GM12878 (cell line): ENCODE data around the gene ARHGAP22. TPM values are rescaled to one million over a fixed set of nuclear protein-coding genes. Genes with fewer than 3 reads are reported as not detected.

Source experiments
- ATAC-seq: fragments of 200-7000 bp; cut with Tn5 transposase; 3 replicates; pipeline ENCODE4 v1.9.1; 2020; ENCODE audit warnings: mild to moderate bottlenecking, moderate library complexity
- BruUV-seq: library from RNA; stranded (reverse); fragments of 400-500 nt; replicated peaks from 2 replicates; lab custom pipeline; 2021; lab: Mats Ljungman, UMichigan
- CTCF ChIA-PET: fragments of 300-600 bp; sonication (Branson Sonifier 250); formaldehyde crosslinking; extraction: SDS; loops from one replicate; lab custom pipeline; 2021; ENCODE audit warnings: inconsistent platforms; lab: Yijun Ruan, JAX
- POLR2A ChIA-PET: fragments of 350-600 bp; formaldehyde crosslinking; extraction: SDS; loops from one replicate; lab custom pipeline; 2021; ENCODE audit warnings: inconsistent platforms; lab: Charles Lee
- RAD21 ChIA-PET: fragments of 300-600 bp; sonication (Branson Sonifier 250); formaldehyde crosslinking; loops from one replicate; lab custom pipeline; 2023; ENCODE audit warnings: antibody characterized with exemption; ENCODE audit not compliant: unreplicated experiment; lab: Charles Lee
- SMC1A ChIA-PET: fragments of 300-600 bp; sonication (Branson Sonifier 250); formaldehyde crosslinking; loops from one replicate; lab custom pipeline; 2023; ENCODE audit not compliant: unreplicated experiment, uncharacterized antibody; lab: Charles Lee
- DNase-seq: peaks from one replicate; pipeline ENCODE4 v3.0.0-alpha.2; 2011; ENCODE audit warnings: low read depth, low spot score
- FAIRE-seq: peaks from 3 replicates; lab custom pipeline; 2011; peaks lifted over from hg19 to GRCh38; lab: Jason Lieb, UNC
- H2AFZ ChIP-seq: 2 replicates; pipeline ENCODE4 v1.6.0; 2011; ENCODE audit warnings: low read depth, low read length, control low read depth; ENCODE audit not compliant: control insufficient read depth
- H3K27ac ChIP-seq: 2 replicates; pipeline ENCODE4 v1.5.1; 2011; ENCODE audit warnings: control low read depth; ENCODE audit not compliant: control insufficient read depth, insufficient read depth
- H3K27me3 ChIP-seq, 2 experiments: replicated peaks in 1 of 2; 2 replicates each; pipeline versions ENCODE4 v1.6.0 to v1.6.1; 2011; ENCODE audit warnings: low read length in 1 of 2; ENCODE audit not compliant: control insufficient read depth in 2 of 2, insufficient read depth in 2 of 2
- H3K36me3 ChIP-seq, 2 experiments: 2 replicates each; pipeline ENCODE4 v1.5.1; 2011; ENCODE audit warnings: low read length in 1 of 2; ENCODE audit not compliant: control insufficient read depth in 2 of 2, insufficient read depth in 2 of 2
- H3K4me1 ChIP-seq: 2 replicates; pipeline ENCODE4 v1.6.1; 2011; ENCODE audit warnings: mild to moderate bottlenecking, low read length, moderate library complexity, mixed read lengths; ENCODE audit not compliant: control insufficient read depth, insufficient read depth
- H3K4me2 ChIP-seq: 2 replicates; pipeline ENCODE4 v1.6.0; 2011; ENCODE audit warnings: control low read depth; ENCODE audit not compliant: control insufficient read depth, insufficient read depth
- H3K4me3 ChIP-seq: fragments of 200-600 bp; sonication (generic); 2 replicates; pipeline ENCODE4 v1.5.1; 2016
- H3K79me2 ChIP-seq: 2 replicates; pipeline ENCODE4 v1.6.0; 2011; ENCODE audit warnings: low read length; ENCODE audit not compliant: control insufficient read depth, insufficient read depth
- H3K9ac ChIP-seq: 2 replicates; pipeline ENCODE4 v1.8.0; 2011; ENCODE audit warnings: low read length, control low read depth, mixed read lengths; ENCODE audit not compliant: control insufficient read depth, insufficient read depth
- H3K9me3 ChIP-seq: replicated peaks from 3 replicates; pipeline ENCODE4 v1.5.1; 2011; ENCODE audit warnings: mild to moderate bottlenecking, low read length; ENCODE audit not compliant: control insufficient read depth, insufficient read depth
- H4K20me1 ChIP-seq: 2 replicates; pipeline ENCODE4 v1.6.0; 2011; ENCODE audit not compliant: control insufficient read depth, insufficient read depth
- ESRRA ChIP-seq: IDR thresholded peaks from 2 replicates; pipeline ENCODE4 v1.6.1; 2012; ENCODE audit warnings: mild to moderate bottlenecking, low read length, improper control_type of control experiment
- IKZF2 ChIP-seq, 2 experiments: fragments of 450-650 bp; IDR thresholded peaks; 2 replicates each; pipeline ENCODE4 v1.6.1; 2017; ENCODE audit warnings: mild to moderate bottlenecking in 2 of 2, moderate library complexity in 2 of 2
- IRF3 ChIP-seq: fragments of 450-650 bp; IDR thresholded peaks from 2 replicates; pipeline ENCODE4 v1.6.1; 2014; ENCODE audit warnings: mild to moderate bottlenecking
- JUNB ChIP-seq: IDR thresholded peaks from 2 replicates; pipeline ENCODE4 v1.6.1; 2016; ENCODE audit warnings: antibody characterized with exemption, mild to moderate bottlenecking
- SP1 ChIP-seq: IDR thresholded peaks from one replicate; pipeline ENCODE4 v1.6.1; 2011; ENCODE audit warnings: low read depth, low read length
- STAT3 ChIP-seq: IDR thresholded peaks from 2 replicates; pipeline ENCODE4 v1.6.1; 2011; ENCODE audit warnings: low read depth, low read length, improper control_type of control experiment
- SUPT20H ChIP-seq: IDR thresholded peaks from 2 replicates; pipeline ENCODE4 v1.6.1; 2011; ENCODE audit warnings: low read depth, mild to moderate bottlenecking, low read length, moderate library complexity, borderline replicate concordance; ENCODE audit not compliant: control insufficient read depth
- SUZ12 ChIP-seq: fragments of 200-600 bp; sonication (generic); IDR thresholded peaks from one replicate; pipeline ENCODE4 v1.6.1; 2018; ENCODE audit warnings: antibody characterized with exemption, mild to moderate bottlenecking; ENCODE audit not compliant: unreplicated experiment
- TARDBP ChIP-seq: IDR thresholded peaks from 2 replicates; pipeline ENCODE4 v1.6.1; 2016; ENCODE audit warnings: borderline replicate concordance
- YBX1 ChIP-seq: fragments of 450-650 bp; IDR thresholded peaks from 2 replicates; pipeline ENCODE4 v1.6.1; 2016; ENCODE audit warnings: antibody characterized with exemption
- ZNF274 ChIP-seq: IDR thresholded peaks from one replicate; pipeline ENCODE4 v1.8.0; 2011; ENCODE audit not compliant: insufficient read length, insufficient read depth
- ZZZ3 ChIP-seq: IDR thresholded peaks from 2 replicates; pipeline ENCODE4 v1.6.1; 2011; ENCODE audit warnings: low read depth; ENCODE audit not compliant: control insufficient read depth, insufficient read length
- WGBS: methylation state at CpG from one replicate; pipeline ENCODE4 v1.1.6; 2016; ENCODE audit warnings: low lambda C conversion rate; ENCODE audit not compliant: insufficient replicate concordance, insufficient coverage; ENCODE audit errors: missing lambda C conversion rate; 5-methylcytosine and 5-hydroxymethylcytosine counted together
- in situ Hi-C: fragments of 300-500 bp; cut with MboI; formaldehyde crosslinking; loops from 9 replicates; pipeline ENCODE4 v1.14.3; 2018; ENCODE audit warnings: mixed read lengths
- intact Hi-C: fragments of 100-400 bp; cut with micrococcal nuclease; formaldehyde crosslinking; loops from one replicate; pipeline ENCODE4 v1.14.2; 2022; ENCODE audit not compliant: unreplicated experiment
- polyA plus RNA-seq, 11 experiments: library from polyadenylated mRNA; depleted of rRNA in 4 of 11; unstranded in 6 of 11; stranded (reverse) in 5 of 11; fragments of >200 nt; fragmentation: Nextera tagmentation in 4 of 11; fragmentation: Illumina TruSeq in 1 of 11; extraction: Ambion mirVana in 4 of 11; extraction: Trizol in 1 of 11; gene quantifications; 1 replicate in 1 of 11; 2 replicates in 10 of 11; pipeline versions ENCODE4 v1.2.1 to v1.2.3, GENCODE V29; 2011 to 2016; ENCODE audit warnings: inconsistent platforms in 2 of 11, missing spikeins in 2 of 11, low read depth in 1 of 11
- total RNA-seq, 4 experiments: library from RNA; depleted of rRNA in 3 of 4; stranded (reverse); fragments of >200 nt in 3 of 4; fragmentation: Illumina TruSeq in 1 of 4; extraction: Trizol in 1 of 4; gene quantifications; 2 replicates each; pipeline versions ENCODE4 v1.2.1 to v1.2.3, GENCODE V29; 2013 to 2021
- TF ChIP-seq, protein P1 (sequence below): IDR thresholded peaks from 2 replicates; pipeline ENCODE4 v1.6.1; 2012; ENCODE audit warnings: low read depth, low read length, improper control_type of control experiment
- TF ChIP-seq, protein P2 (sequence below): IDR thresholded peaks from 2 replicates; pipeline ENCODE4 v1.6.1; 2012; ENCODE audit warnings: low read depth, low read length, improper control_type of control experiment
- TF ChIP-seq, protein P3 (sequence below): fragments of 450-650 bp; IDR thresholded peaks from 2 replicates; pipeline ENCODE4 v1.6.1; 2018; ENCODE audit warnings: borderline replicate concordance, mild to moderate bottlenecking; ENCODE audit not compliant: partially characterized antibody

The ARHGAP22 gene
- total and polyA plus RNA-seq, 10 of the 15 experiments (the other 5 are each of a cell fraction or from before 2014, with no cell fraction given): 0.07 to 0.61 (median 0.18) TPM; not detected in 5

DNA sequence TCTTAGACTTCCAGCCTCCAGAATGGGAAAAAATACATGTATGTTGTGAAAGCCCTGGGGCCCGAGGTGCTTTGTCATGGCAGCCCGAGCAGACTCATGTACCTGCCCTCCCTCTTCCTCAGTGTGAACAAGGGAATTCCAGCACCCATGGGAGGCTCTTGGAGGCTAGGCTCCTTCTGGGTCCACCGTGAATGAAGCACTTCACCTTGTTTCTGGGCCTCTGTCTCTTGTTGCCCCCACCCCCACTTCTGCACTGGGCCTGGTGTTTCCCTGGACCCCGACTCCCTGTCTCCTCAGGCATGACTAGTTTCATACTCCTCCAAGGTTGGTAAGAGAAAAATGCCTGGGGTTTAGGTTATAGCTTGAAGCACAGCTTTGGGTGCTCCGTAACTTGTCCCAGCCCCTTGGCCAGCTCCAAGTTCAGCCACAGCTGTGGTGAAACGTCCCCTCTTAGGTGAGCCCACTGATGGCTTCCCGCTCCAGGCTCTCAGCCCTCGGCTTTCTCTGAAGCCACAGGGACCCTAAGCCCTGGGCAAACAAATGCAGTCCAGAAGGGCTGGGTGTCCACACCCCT, 30.2 kb upstream of the ARHGAP22 start:
- peak overlapping the region; percentile 38; the same call in 1 of the 2 replicates for H2AFZ ChIP-seq
- TF ChIP-seq TARDBP (no peak), SUPT20H (no peak), ESRRA (no peak), SP1 (no peak), SUZ12 (no peak), ZNF274 (no peak), YBX1 (no peak), IRF3 (no peak), JUNB (no peak), IKZF2 (IDR thresholded peaks at IDR 0.05) (no peak), ZZZ3 (no peak), STAT3 (no peak)
- TF ChIP-seq, protein P1, sequence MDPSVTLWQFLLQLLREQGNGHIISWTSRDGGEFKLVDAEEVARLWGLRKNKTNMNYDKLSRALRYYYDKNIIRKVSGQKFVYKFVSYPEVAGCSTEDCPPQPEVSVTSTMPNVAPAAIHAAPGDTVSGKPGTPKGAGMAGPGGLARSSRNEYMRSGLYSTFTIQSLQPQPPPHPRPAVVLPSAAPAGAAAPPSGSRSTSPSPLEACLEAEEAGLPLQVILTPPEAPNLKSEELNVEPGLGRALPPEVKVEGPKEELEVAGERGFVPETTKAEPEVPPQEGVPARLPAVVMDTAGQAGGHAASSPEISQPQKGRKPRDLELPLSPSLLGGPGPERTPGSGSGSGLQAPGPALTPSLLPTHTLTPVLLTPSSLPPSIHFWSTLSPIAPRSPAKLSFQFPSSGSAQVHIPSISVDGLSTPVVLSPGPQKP: no peak
- TF ChIP-seq, protein P2, sequence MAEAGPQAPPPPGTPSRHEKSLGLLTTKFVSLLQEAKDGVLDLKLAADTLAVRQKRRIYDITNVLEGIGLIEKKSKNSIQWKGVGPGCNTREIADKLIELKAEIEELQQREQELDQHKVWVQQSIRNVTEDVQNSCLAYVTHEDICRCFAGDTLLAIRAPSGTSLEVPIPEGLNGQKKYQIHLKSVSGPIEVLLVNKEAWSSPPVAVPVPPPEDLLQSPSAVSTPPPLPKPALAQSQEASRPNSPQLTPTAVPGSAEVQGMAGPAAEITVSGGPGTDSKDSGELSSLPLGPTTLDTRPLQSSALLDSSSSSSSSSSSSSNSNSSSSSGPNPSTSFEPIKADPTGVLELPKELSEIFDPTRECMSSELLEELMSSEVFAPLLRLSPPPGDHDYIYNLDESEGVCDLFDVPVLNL: no peak
- TF ChIP-seq, protein P3, sequence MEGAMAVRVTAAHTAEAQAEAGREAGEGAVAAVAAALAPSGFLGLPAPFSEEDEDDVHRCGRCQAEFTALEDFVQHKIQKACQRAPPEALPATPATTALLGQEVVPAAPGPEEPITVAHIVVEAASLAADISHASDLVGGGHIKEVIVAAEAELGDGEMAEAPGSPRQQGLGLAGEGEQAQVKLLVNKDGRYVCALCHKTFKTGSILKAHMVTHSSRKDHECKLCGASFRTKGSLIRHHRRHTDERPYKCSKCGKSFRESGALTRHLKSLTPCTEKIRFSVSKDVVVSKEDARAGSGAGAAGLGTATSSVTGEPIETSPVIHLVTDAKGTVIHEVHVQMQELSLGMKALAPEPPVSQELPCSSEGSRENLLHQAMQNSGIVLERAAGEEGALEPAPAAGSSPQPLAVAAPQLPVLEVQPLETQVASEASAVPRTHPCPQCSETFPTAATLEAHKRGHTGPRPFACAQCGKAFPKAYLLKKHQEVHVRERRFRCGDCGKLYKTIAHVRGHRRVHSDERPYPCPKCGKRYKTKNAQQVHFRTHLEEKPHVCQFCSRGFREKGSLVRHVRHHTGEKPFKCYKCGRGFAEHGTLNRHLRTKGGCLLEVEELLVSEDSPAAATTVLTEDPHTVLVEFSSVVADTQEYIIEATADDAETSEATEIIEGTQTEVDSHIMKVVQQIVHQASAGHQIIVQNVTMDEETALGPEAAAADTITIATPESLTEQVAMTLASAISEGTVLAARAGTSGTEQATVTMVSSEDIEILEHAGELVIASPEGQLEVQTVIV: no peak
- no peaks in the 10 kb centered on the region; the same call in 1 of the 2 replicates for H3K79me2 ChIP-seq
- ChIA-PET POLR2A (interaction anchor here (1.2 to 3.6 kb wide), 3 partner anchors 10 to 21 kb away, joined by 3 to 16 read pairs (median 7); no protein-coding TSS in a partner anchor), RAD21 (interaction anchor here (2.7 to 4.9 kb wide), 5 partner anchors 10 to 27 kb away, joined by 16 to 48 read pairs (median 24); no protein-coding TSS in a partner anchor), SMC1A (interaction anchor here (1.1 to 11.2 kb wide), 7 partner anchors 10 to 26 kb away, joined by 4 to 174 read pairs (median 29); partner anchors contain the start of gene ARHGAP22), CTCF (interaction anchor here (1.0 to 14.1 kb wide), 8 partner anchors 10 to 82 kb away, joined by 3 to 175 read pairs (median 5); partner anchors contain the start of gene ARHGAP22)
- 60% methylated on average over 8 of the region's 8 CpGs for WGBS
- in situ Hi-C loops: no loop called here
- H3K4me3 ChIP-seq: no peak overlapping the region
- no peaks in the 10 kb centered on the region for H3K36me3 ChIP-seq
- BruUV-seq: no TSS peak
- intact Hi-C loops: loop anchor here (1.0 kb wide), 1 partner anchor 27 kb away; no protein-coding TSS in a partner anchor
- H3K4me2 ChIP-seq: peak overlapping the region; percentile 5; the same call in 1 of the 2 replicates
- H4K20me1 ChIP-seq: no peaks in the 10 kb centered on the region
- DNase-seq (no peak), ATAC-seq (peak; percentile 2; the same call in 1 of the 3 replicates), FAIRE-seq (no peak)
- peak overlapping the region; percentile 45 for H3K27ac ChIP-seq
- H3K27me3 ChIP-seq: no peaks in the 10 kb centered on the region
- H3K9ac ChIP-seq: no peak overlapping the region
- no peaks in the 10 kb centered on the region; the same call in 2 of the 3 replicates for H3K9me3 ChIP-seq
- peaks cover 39% of the 10 kb centered on the region for H3K4me1 ChIP-seq
